Putamen (tissue), 1 donor: ENCODE measurements around the gene NOS1.
A peak's percentile ranks its signal among the peaks of the same experiment; 100 is the strongest.
"Not testable (repeated sequence)": the region's sequence is repeated elsewhere in the genome, so short reads cannot be mapped to it uniquely, and the experiment has no call there.

Experiments used
- DNase-seq: peaks from one replicate; pipeline ENCODE4 v3.0.0-alpha.2; 2016; ENCODE audit warnings: low spot score

Gene NOS1

DNA sequence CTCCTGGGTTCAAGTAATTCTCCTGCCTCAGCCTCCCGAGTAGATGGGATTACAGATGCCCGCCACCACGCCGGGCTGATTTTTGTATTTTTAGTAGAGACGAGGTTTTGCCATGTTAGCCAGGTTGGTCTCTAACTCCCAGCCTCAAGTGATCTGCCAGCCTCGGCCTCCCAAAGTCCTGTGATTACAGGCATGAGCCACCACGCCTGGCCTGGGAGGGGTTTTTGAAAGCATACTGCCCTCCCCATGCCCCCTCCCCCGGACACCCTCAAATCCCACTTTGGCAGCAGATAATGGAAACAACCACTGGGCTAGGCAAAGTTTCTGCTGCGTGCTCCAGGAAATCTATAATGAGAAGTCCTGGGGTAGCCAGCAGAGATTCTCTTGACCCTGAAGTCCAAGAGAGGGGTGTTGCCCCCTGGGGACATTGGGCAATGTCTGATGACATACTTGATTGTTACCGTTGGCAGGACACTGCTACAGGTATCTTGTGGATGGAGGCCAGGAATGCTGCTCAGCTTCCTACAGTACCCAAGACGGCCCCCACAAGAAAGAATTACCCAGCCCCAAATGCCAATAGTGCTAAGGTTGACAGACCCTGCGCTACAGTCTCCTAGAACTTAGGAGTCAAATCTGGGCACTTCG, 152.5 kb downstream of the NOS1 start:
- DNase-seq, result no peak

DNA sequence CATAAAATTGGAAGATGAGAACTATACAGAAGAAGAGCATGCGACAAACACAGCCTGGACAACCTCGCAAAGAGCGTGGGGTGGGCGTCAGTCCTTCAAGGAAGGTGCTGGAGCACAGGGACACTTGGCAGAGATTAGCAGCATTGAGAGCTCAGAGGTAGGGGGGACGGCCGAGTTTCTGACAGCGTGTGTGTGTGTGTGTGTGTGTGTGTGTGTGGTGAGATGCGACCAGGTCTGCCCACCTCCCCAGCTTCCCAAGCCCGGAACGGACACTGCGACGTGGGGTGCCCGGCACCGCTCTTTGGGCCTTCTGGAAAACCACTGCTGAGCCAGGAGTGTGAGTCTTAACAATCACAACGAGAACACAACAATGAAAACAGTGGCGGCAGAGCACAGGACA, 153.2 kb downstream of the NOS1 start:
- no peak for DNase-seq

DNA sequence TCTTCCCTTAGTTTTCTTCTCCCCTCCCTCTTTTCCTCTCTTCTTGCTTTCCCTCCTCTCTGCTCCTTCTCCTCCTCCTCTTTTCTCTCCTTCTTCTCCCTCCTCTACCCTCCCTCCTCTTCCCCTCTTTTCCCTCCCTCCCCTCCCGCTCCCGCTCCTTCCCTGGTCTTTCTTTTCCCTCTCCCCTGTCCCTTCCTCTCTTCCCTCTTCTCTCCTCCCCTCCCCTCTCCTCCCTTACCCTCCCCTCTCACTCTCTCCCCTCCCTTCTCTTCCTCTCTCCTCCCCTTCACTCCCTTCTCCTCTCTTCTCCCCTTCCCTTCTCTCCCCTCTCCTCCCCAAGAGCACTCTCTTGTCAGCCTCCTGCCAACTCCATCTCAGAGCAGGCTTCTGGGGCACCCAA, 153.8 kb downstream of the NOS1 start:
- DNase-seq, result no peak

DNA sequence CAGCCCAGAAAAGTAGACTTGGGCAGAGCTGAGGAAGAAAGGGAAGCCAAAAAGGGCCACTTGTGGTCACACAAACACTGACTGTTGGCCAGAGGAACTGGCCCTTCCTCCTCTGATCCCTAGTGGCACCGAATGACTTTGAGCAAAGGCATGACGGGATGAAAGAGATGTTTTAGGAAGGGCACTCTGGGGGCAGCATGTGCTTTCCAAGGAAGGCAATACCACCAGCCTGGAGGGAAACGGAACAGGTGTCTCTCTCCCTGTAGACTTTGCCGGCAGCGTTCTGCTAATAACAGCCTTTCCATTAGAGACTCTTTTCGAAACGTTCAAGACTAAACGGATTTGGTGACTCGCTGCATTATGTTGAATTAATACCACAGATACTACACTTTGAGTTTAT, 158.9 kb downstream of the NOS1 start:
- DNase-seq, result no peak

- DNase-seq, result no peak
These were observed 159.4 kb downstream of the NOS1 start for GRCh38 chr12:117202033-117202432.

DNA sequence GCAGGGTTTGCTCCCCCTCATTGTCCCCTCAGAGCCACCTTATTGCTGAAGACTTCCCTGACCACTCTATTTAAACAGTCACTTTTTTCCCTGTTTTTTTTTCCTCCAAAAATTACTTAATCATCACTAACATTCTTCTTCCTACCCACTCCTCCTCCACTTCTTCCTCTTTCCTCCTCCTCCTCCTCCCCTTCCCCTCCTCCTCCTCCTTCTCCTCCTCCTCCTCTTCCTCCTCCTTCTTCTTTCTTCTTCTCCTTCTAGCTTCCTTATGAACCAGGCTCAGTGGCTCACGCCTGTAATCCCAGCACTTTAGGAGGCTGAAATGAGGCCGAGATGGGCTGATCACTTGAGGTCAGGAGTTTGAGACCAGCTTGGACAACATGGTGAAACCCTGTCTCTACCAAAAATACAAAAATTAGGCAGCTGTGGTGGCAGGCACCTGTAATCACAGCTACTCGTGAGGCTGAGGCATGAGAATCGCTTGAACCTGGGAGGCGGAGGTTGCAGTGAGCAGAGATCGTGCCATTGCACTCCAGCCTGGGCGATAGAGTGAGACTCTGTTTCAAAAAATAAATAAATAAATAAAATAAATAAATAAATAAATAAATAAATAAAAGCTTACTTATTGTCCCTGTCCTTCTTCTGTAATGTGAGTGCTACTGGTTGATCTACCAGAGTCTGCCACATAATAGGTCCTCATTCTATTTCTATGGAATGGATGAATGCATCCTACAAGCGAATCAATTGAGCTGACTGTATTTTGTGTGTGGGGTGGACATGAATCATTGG, 161.3 kb downstream of the NOS1 start:
- DNase-seq, result not testable (repeated sequence)

GRCh38 chr12:117196334-117196733, 165.1 kb downstream of the NOS1 start:
- not testable (repeated sequence) for DNase-seq

DNA sequence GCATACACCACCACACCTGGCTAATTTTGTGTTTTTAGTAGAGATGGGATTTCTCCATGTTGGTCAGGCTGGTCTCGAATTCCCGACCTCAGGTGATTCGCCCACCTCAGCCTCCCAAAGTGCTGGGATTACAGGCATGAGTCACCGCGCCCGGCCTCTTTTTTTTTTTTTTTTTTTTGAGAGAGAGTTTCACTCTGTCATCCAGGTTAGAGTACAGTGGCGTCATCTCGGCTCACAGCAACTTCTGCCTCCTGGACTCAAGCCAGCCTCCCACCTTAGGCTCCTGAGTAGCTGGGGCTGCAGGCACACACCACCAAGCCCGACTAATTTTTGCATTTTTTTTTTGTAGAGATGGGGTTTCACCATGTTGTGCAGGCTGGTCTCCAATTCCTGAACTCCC, 166.4 kb downstream of the NOS1 start:
- DNase-seq, result not testable (repeated sequence)

DNA sequence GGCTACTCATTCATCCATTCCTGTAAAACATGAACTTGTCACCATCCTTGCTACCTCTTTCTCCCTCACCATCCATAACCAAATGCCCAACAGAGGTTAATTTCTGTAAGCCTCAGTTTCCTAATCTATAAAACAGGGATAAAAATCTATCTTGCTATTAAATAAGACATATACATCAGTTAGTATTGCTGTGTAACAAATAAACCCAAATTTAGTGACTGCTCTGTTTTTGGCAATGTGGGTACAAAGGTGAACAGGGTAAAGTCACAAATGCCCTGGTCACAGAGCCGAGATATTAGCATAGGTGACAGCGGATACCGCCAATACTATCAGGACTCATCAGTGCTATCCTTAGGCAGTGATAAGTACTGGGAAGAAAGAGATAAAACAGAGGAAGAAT, 167.5 kb downstream of the NOS1 start:
- DNase-seq, result no peak

DNA sequence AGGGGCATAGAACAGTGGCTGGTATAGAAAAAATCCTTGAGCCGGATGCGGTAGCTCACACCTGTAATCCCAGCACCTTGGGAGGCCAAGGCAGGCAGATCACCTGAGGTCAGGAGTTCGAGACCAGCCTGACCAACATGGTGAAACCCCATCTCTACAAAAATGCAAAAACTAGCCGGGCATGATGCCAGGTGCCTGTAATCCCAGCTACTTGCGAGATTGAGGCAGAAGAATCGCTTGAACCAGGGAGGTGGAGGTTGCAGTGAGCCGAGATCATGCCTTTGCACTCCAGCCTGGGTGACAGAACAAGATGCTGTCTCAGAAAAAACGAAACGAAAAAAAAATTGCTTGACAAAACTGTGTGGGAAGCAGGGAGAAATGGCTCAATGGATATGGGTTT, 168.8 kb downstream of the NOS1 start:
- DNase-seq, result not testable (repeated sequence)

GRCh38 chr12:117192057-117192456, 169.4 kb downstream of the NOS1 start:
- no peak for DNase-seq

GRCh38 chr12:117190210-117190781, 171.1 kb downstream of the NOS1 start, which contains the start of gene FBXO21:
FBXO21 (minus strand) TSS chr12:117190470; CDS start chr12:117190456, 14 bp downstream.
- DNase-seq, result peak; percentile 92

DNA sequence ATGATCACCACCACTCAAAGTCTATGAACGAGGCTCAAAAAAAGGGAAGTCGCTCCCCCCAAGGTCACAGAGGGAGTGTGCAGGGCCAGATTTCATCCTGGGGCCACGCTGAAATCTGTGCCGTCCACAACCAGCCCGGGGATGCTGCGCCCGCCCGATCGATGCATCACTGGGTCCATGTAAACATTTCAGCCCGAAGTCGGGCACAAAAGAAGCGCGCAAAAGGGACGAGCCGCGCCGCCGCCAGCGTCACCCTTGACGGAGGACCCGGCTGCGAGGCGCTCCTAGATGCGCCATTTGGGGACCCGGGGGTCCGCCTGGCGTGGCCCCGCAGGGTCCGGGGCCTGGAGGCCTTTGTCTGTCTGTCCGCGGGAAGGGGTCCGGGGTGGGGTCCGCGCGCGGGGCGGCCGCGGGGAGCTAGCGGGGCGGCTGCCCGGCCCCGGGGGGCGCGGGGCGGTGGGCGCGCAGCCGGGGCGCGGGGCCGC, 171.7 kb downstream of the NOS1 start:
- peak; percentile 28 for DNase-seq

DNA sequence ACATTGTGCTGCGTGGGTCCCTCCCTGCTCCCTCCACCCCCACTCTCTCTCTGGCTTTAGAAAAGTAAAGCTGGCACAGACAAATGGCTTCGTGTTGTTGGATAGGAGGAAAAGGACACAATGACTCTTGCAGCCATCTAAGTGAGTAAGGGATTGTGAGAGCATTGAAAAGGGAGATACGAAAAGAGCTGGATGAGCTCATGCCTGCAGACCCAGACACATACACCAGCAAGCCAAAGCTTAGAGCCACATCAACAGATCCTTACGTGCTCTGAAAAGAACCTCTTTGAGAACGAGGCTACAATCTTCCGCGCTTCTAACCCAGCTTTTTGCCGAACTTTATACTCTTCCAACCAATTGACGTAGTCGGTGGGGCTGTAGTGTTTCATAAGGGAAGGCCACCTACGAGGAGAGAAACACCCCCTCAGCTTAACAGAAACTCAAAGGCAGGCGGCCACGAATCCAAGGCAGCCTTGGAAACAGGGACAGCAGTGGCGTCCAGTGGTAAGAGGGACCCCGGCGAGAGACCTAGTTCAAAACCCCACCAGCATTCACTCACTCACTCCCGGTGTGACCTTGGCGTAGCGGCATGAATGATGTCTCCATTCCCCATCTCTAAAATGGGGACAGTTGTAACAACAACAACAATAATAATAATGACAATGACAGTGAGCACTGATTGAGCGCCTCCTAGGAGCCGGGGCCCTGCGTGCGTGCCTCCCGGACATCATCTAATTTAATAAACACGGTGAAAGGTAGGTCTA, 172.3 kb downstream of the NOS1 start:
- DNase-seq, result peak; percentile 67

- DNase-seq, result no peak
These were observed 173.2 kb downstream of the NOS1 start for GRCh38 chr12:117188121-117188665.

DNA sequence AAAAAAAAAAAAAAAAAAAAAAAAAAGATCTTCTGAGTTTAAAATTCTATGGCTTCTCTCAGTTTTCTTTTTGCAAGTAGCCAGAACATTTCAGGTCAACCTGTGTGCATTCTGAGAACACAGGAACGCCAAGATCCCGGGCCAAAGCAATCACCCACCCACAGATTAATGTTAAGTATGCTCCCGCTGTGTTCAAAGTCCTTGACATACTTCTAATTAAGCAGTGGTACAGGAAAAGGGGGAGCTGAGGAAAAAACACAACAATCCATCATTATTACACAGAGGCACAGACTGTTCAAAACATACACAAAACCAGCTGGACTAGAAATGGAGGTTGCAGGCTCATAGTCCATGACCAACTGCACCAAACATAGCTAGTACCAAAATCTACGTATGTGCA, 174.0 kb downstream of the NOS1 start:
- DNase-seq, result no peak

- no peak for DNase-seq
These were observed 178.6 kb downstream of the NOS1 start for GRCh38 chr12:117182866-117183265.

DNA sequence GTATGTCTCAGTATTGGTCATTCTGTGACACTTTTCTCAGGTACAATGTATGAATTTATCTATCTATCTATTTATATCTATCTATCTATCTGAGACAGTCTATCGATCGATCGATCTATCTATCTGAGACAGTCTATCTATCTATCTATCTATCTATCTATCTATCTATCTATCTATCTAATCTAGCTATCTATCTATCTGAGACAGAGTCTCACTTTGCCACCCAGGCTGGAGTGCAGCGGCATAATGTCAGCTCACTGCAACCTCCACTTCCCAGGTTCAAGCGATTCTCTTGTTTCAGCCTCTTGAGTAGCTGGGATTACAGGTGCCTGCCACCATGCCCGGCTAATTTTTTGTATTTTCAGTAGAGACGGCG, 180.0 kb downstream of the NOS1 start:
- DNase-seq, result not testable (repeated sequence)

DNA sequence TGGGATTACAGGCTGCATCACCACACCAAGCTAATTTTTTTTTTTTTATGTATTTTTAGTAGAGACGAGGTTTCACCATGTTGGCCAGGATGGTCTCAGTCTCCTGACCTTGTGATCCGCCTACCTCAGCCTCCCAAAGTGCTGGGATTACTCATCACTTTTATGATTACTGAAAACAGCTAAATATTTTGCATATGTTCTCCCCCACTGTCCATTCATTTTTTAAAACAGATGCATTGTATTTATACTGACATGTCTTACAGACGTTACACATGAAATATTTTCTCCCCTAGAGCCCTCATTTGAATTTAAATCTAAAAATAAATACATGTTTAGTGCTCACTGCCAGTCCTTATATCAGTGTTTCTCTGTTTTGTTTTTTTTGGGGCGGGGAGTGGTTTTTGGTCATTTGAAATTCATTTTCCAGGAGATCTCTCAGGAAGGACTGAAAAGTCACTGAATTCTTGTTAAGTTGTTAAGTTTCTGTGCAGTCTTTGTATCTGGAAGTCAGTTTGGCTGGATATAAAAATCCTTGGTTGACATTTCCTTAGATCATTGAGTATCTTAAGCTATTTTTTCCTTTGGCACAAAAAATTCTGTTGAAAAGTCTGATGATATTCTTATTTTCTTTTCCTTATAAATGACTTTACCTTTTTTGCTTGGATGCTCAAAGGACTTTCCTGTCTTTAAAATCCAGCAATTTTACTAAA, 180.5 kb downstream of the NOS1 start:
- DNase-seq, result no peak

DNA sequence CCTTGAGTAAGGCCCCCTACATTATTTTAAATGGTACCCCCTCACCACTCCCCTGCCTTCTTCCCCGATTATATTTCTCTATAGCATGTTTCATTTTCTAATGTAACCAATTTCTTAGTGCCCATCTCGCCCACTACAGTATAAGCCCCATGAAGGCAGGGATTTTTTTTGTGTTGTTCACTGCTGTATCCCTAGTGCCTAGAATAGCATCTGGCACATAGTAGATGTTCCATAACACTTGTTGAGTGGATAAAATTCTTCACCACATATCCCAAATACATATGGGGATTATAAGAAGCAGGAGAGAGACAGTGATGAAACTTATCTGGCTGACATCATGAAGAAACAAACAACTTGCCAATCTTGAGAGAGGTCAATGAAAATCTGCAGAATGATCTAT, 182.7 kb downstream of the NOS1 start:
- DNase-seq, result no peak

DNA sequence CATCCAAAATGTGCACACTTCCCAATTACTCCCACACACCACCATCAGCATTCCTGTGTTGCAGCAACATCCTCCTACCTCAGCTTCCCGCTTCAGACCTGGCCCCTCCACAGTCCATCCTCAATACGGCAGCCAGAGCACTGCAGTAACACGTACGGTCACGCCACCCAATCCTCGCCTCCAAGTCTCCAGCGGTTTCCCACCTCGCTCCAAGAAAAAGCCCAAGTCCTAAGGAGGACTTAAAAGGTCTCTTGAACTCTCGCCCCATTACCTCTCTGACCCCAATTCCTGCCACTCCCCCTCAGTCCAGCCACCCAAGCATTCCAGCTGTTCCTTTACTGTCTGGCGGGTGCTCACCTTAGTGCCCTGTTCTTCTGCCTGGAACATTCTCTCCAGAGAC, 183.1 kb downstream of the NOS1 start:
- no peak for DNase-seq
